ENCODE data around the gene ARNT2. TPM values are rescaled to one million over a fixed set of nuclear protein-coding genes. Genes with fewer than 3 reads are reported as not detected.

ARNT2 gene
- total and polyA plus RNA-seq, 8 donors = 0.58 to 27.4 (median 1.6) TPM

- Histone ChIP-seq H3K4me3 (no peak overlapping the region), H3K9me3 (peaks cover 0 to 8% (median 0%) of the 10 kb centered on the region in 4 donors), H3K27ac (no peak overlapping the region), H3K36me3 (peaks cover 0 to 19% (median 0%) of the 10 kb centered on the region in 4 donors), H3K27me3 (no peaks in the 10 kb centered on the region), H3K4me1 (no peaks in the 10 kb centered on the region)
- 79 to 88% (median 82%) methylated on average over 4 of the region's 4 CpGs for WGBS, 5 donors
- TF ChIP-seq POLR2A (IDR thresholded peaks at IDR 0.05) (no peak), EP300 (IDR thresholded peaks at IDR 0.05) (no peak), CTCF (IDR thresholded peaks at IDR 0.05) (no peak), POLR2AphosphoS5 (IDR thresholded peaks at IDR 0.05) (no peak)
- DNase-seq = peak in 1 of 2 donors; percentile 35
- intact Hi-C loops (cut with DNase I; ENCODE audit: low total_unique reads) = no loop called here
Observed at GRCh38 chr15:80512726-80513660, 108.8 kb downstream of the ARNT2 start.

- peaks cover 0 to 8% (median 0%) of the 10 kb centered on the region in 4 donors for H3K9me3 ChIP-seq
- intact Hi-C loops (cut with DNase I; ENCODE audit: low total_unique reads) = no loop called here
- H3K27ac ChIP-seq = no peak overlapping the region
- 87 to 96% (median 94%) methylated on average over 10 of the region's 10 CpGs for WGBS, 5 donors
- peaks cover 0 to 19% (median 0%) of the 10 kb centered on the region in 4 donors for H3K36me3 ChIP-seq
- H3K27me3 ChIP-seq = no peaks in the 10 kb centered on the region
- no peak for DNase-seq
- H3K4me3 ChIP-seq = no peak overlapping the region
- TF ChIP-seq POLR2A (IDR thresholded peaks at IDR 0.05) = no peak
- no peaks in the 10 kb centered on the region for H3K4me1 ChIP-seq
Observed at GRCh38 chr15:80514071-80514780, 110.0 kb downstream of the ARNT2 start.

- no peak for DNase-seq
- H3K36me3 ChIP-seq = peaks cover 0 to 19% (median 0%) of the 10 kb centered on the region in 4 donors
- intact Hi-C loops (cut with DNase I; ENCODE audit: low total_unique reads) = no loop called here
- H3K4me3 ChIP-seq = no peak overlapping the region
- peaks cover 0 to 8% (median 0%) of the 10 kb centered on the region in 4 donors for H3K9me3 ChIP-seq
- H3K27ac ChIP-seq = no peak overlapping the region
- H3K4me1 ChIP-seq = no peaks in the 10 kb centered on the region
- no peak for TF ChIP-seq CTCF (IDR thresholded peaks at IDR 0.05)
- TF ChIP-seq EP300 (IDR thresholded peaks at IDR 0.05) = no peak
- no peak for TF ChIP-seq POLR2A (IDR thresholded peaks at IDR 0.05)
- TF ChIP-seq POLR2AphosphoS5 (IDR thresholded peaks at IDR 0.05) = no peak
- no peaks in the 10 kb centered on the region for H3K27me3 ChIP-seq
Observed at GRCh38 chr15:80517290-80517689, 113.1 kb downstream of the ARNT2 start.

GRCh38 chr15:80518522-80518921 is 114.3 kb downstream of the ARNT2 start:
- no peak for DNase-seq
- no peaks in the 10 kb centered on the region for H3K4me1 ChIP-seq
- intact Hi-C loops (cut with DNase I; ENCODE audit: low total_unique reads) = no loop called here
- no peak overlapping the region for H3K4me3 ChIP-seq
- no peak overlapping the region for H3K27ac ChIP-seq
- H3K27me3 ChIP-seq = no peaks in the 10 kb centered on the region
- H3K9me3 ChIP-seq = peaks cover 0 to 8% (median 0%) of the 10 kb centered on the region in 4 donors
- peaks cover 0 to 19% (median 0%) of the 10 kb centered on the region in 4 donors for H3K36me3 ChIP-seq
- WGBS, 5 donors = 79 to 100% (median 96%) methylated on average over 1 of the region's 1 CpG
- TF ChIP-seq EP300 (IDR thresholded peaks at IDR 0.05) (no peak), POLR2A (IDR thresholded peaks at IDR 0.05) (no peak), CTCF (IDR thresholded peaks at IDR 0.05) (no peak), POLR2AphosphoS5 (IDR thresholded peaks at IDR 0.05) (no peak)
